Vagina (tissue), 2 donors: ENCODE data around the gene TMA7. TPM values are rescaled to one million over a fixed set of nuclear protein-coding genes. Genes with fewer than 3 reads are reported as not detected.
"Not testable (repeated sequence)": the region's sequence is repeated elsewhere in the genome, so short reads cannot be mapped to it uniquely, and the experiment has no call there.

Experiments used
- DNase-seq, 2 donors: peaks; one replicate each; pipeline ENCODE4 v3.0.0-alpha.2; 2017; ENCODE audit errors: extremely low spot score in 2 of 2
- H3K27ac ChIP-seq: fragments of 200-600 bp; sonication (generic); one replicate; pipeline ENCODE4 v1.5.1; 2019
- H3K27me3 ChIP-seq: fragments of 200-600 bp; sonication (generic); one replicate; pipeline ENCODE4 v1.5.1; 2019
- H3K36me3 ChIP-seq, 2 donors: fragments of 200-600 bp; sonication (generic); one replicate each; pipeline ENCODE4 v1.5.1; 2017 to 2019
- H3K4me1 ChIP-seq: fragments of 200-600 bp; sonication (generic); one replicate; pipeline ENCODE4 v1.5.1; 2019
- H3K4me3 ChIP-seq, 2 donors: fragments of 200-600 bp; sonication (generic); 1 replicate in 1 of 2; 2 replicates in 1 of 2; pipeline ENCODE4 v1.5.1; 2016 to 2019
- H3K9me3 ChIP-seq: fragments of 200-600 bp; sonication (generic); one replicate; pipeline ENCODE4 v1.5.1; 2019
- CTCF ChIP-seq, 3 experiments: fragments of 450-650 bp in 2 of 3; fragments of 200-600 bp in 1 of 3; sonication (generic) in 1 of 3; IDR thresholded peaks; one replicate each; pipeline ENCODE4 v1.5.1; 2017 to 2019; ENCODE audit warnings: antibody characterized with exemption in 3 of 3, mild to moderate bottlenecking in 2 of 3, moderate library complexity in 2 of 3
- POLR2A ChIP-seq, 2 donors: fragments of 450-650 bp; IDR thresholded peaks; one replicate each; pipeline ENCODE4 v1.6.1; 2017; ENCODE audit warnings: antibody characterized with exemption in 2 of 2, mild to moderate bottlenecking in 2 of 2, moderate library complexity in 2 of 2
- POLR2AphosphoS5 ChIP-seq, 2 donors: sonication (generic); formaldehyde crosslinking; IDR thresholded peaks; one replicate each; pipeline ENCODE4 v1.9.0; 2017; ENCODE audit warnings: antibody characterized with exemption in 2 of 2, mild to moderate bottlenecking in 2 of 2, low read depth in 1 of 2; ENCODE audit not compliant: insufficient read depth in 1 of 2
- intact Hi-C: fragments of 100-400 bp; cut with DNase I; formaldehyde crosslinking; loops from one replicate; pipeline ENCODE4 v1.15.1; 2023
- total RNA-seq: library from RNA; depleted of rRNA; stranded (reverse); fragments of >200 nt; gene quantifications from one replicate; pipeline ENCODE4 v1.2.3, GENCODE V29; 2016

TMA7 gene
- total RNA-seq, 1 donor from 2014 or later, result 251 TPM

GRCh38 chr3:48473617-48473952 is 33.5 kb downstream of the TMA7 start:
- peaks cover 0 to 11% of the 10 kb centered on the region in 2 donors for H3K36me3 ChIP-seq
- intact Hi-C loops, result no loop called here
- peaks cover 50% of the 10 kb centered on the region for H3K4me1 ChIP-seq
- H3K4me3 ChIP-seq, result peak overlapping the region in 1 of 2 donors; percentile 78
- no peaks in the 10 kb centered on the region for H3K27me3 ChIP-seq
- TF ChIP-seq CTCF (IDR thresholded peaks at IDR 0.05) (no peak), POLR2AphosphoS5 (IDR thresholded peaks at IDR 0.05; ENCODE audit: insufficient read depth in 1 of 2, low read depth in 1 of 2) (no peak), POLR2A (IDR thresholded peaks at IDR 0.05) (no peak)
- peak overlapping the region; percentile 99 for H3K27ac ChIP-seq
- DNase-seq, result no peak
- H3K9me3 ChIP-seq, result no peaks in the 10 kb centered on the region

GRCh38 chr3:48474031-48474430 is 34.0 kb downstream of the TMA7 start:
- H3K36me3 ChIP-seq, DNase-seq, H3K4me3 ChIP-seq, H3K9me3 ChIP-seq, H3K27me3 ChIP-seq, intact Hi-C loops: not testable (repeated sequence)
- Histone ChIP-seq H3K27ac (peak overlapping the region; percentile 99), H3K4me1 (peaks cover 46% of the 10 kb centered on the region)

GRCh38 chr3:48474619-48475018 is 34.6 kb downstream of the TMA7 start:
- Histone ChIP-seq H3K27me3 (no peaks in the 10 kb centered on the region), H3K4me1 (peaks cover 40% of the 10 kb centered on the region), H3K4me3 (no peak overlapping the region), H3K36me3 (peaks cover 0 to under 1% of the 10 kb centered on the region in 2 donors), H3K9me3 (no peaks in the 10 kb centered on the region), H3K27ac (no peak overlapping the region)
- TF ChIP-seq POLR2AphosphoS5 (IDR thresholded peaks at IDR 0.05; ENCODE audit: insufficient read depth in 1 of 2, low read depth in 1 of 2) (no peak), CTCF (IDR thresholded peaks at IDR 0.05) (no peak), POLR2A (IDR thresholded peaks at IDR 0.05) (no peak)
- no peak for DNase-seq
- intact Hi-C loops, result no loop called here

GRCh38 chr3:48475188-48475587 is 35.1 kb downstream of the TMA7 start:
- intact Hi-C loops, result no loop called here
- no peak overlapping the region for H3K27ac ChIP-seq
- H3K27me3 ChIP-seq, result no peaks in the 10 kb centered on the region
- no peaks in the 10 kb centered on the region for H3K9me3 ChIP-seq
- no peak for DNase-seq
- TF ChIP-seq POLR2A (IDR thresholded peaks at IDR 0.05) (no peak), CTCF (IDR thresholded peaks at IDR 0.05) (no peak), POLR2AphosphoS5 (IDR thresholded peaks at IDR 0.05; ENCODE audit: insufficient read depth in 1 of 2, low read depth in 1 of 2) (no peak)
- no peaks in the 10 kb centered on the region for H3K36me3 ChIP-seq
- peaks cover 34% of the 10 kb centered on the region for H3K4me1 ChIP-seq
- no peak overlapping the region for H3K4me3 ChIP-seq

- no peaks in the 10 kb centered on the region for H3K36me3 ChIP-seq
- no peaks in the 10 kb centered on the region for H3K9me3 ChIP-seq
- intact Hi-C loops, result no loop called here
- no peak for DNase-seq
- no peaks in the 10 kb centered on the region for H3K27me3 ChIP-seq
- no peak overlapping the region for H3K4me3 ChIP-seq
- peaks cover 21% of the 10 kb centered on the region for H3K4me1 ChIP-seq
- H3K27ac ChIP-seq, result no peak overlapping the region
- TF ChIP-seq POLR2AphosphoS5 (IDR thresholded peaks at IDR 0.05; ENCODE audit: insufficient read depth in 1 of 2, low read depth in 1 of 2), result no peak
- TF ChIP-seq POLR2A (IDR thresholded peaks at IDR 0.05), result no peak
- TF ChIP-seq CTCF (IDR thresholded peaks at IDR 0.05), result no peak
These were observed 36.5 kb downstream of the TMA7 start for GRCh38 chr3:48476426-48477053.
